SHP77 treated with DMSO at 0.1 percent for 48 hours (cell line): ENCODE results near the gene ULK1.
"Not testable (repeated sequence)": the region's sequence is repeated elsewhere in the genome, so short reads cannot be mapped to it uniquely, and the experiment has no call there.

Experiments
- DNase-seq: peaks from one replicate; lab custom pipeline; 2025; lab: John Stamatoyannopoulos, UW

Gene ULK1

GRCh38 chr12:131862084-131862441, 32.4 kb upstream of the ULK1 start:
- DNase-seq = no peak

- no peak for DNase-seq
These were observed 31.8 kb upstream of the ULK1 start for GRCh38 chr12:131862600-131862993.

- no peak for DNase-seq
These were observed 31.3 kb upstream of the ULK1 start for GRCh38 chr12:131862994-131863710.

GRCh38 chr12:131863711-131864396, 30.6 kb upstream of the ULK1 start:
- no peak for DNase-seq

GRCh38 chr12:131864469-131864868, 30.0 kb upstream of the ULK1 start:
- DNase-seq = no peak

- DNase-seq = no peak
These were observed 29.1 kb upstream of the ULK1 start for GRCh38 chr12:131865180-131865875.

- no peak for DNase-seq
These were observed 27.0 kb upstream of the ULK1 start for GRCh38 chr12:131867471-131867870.

GRCh38 chr12:131867891-131868675, 26.3 kb upstream of the ULK1 start:
- DNase-seq = no peak

- DNase-seq = no peak
These were observed 24.5 kb upstream of the ULK1 start for GRCh38 chr12:131869871-131870418.

GRCh38 chr12:131871677-131872076, 22.7 kb upstream of the ULK1 start:
- DNase-seq = no peak

- no peak for DNase-seq
These were observed 22.0 kb upstream of the ULK1 start for GRCh38 chr12:131872154-131873051.

- DNase-seq = no peak
These were observed 21.1 kb upstream of the ULK1 start for GRCh38 chr12:131873293-131873692.

- not testable (repeated sequence) for DNase-seq
These were observed 19.4 kb upstream of the ULK1 start for GRCh38 chr12:131874972-131875371.

- DNase-seq = not testable (repeated sequence)
These were observed 17.2 kb upstream of the ULK1 start for GRCh38 chr12:131877216-131877615.

GRCh38 chr12:131878436-131878835, 16.0 kb upstream of the ULK1 start:
- not testable (repeated sequence) for DNase-seq

GRCh38 chr12:131882804-131883520, 11.5 kb upstream of the ULK1 start:
- no peak for DNase-seq

- DNase-seq = no peak
These were observed 10.9 kb upstream of the ULK1 start for GRCh38 chr12:131883521-131883900.

GRCh38 chr12:131885076-131885475, 9.3 kb upstream of the ULK1 start:
- DNase-seq = not testable (repeated sequence)

GRCh38 chr12:131885543-131886057, 8.8 kb upstream of the ULK1 start:
- DNase-seq = no peak

GRCh38 chr12:131891722-131892121, 2.7 kb upstream of the ULK1 start:
- DNase-seq = not testable (repeated sequence)
